ENCODE measurements around the gene RHOJ. TPM values are rescaled to one million over a fixed set of nuclear protein-coding genes. Genes with fewer than 3 reads are reported as not detected.

The RHOJ gene
- total and polyA plus RNA-seq, 2 donors (not counting 1 experiment from before 2014, with no cell fraction given), result not detected

GRCh38 chr14:63229330-63230059 is 25.3 kb downstream of the RHOJ start:
- Histone ChIP-seq H3K27me3 (replicated peaks in 1 of 4; ENCODE audit: control extremely low read depth in 1 of 4, control insufficient read depth in 3 of 4, insufficient read depth in 4 of 4, low read length in 3 of 4) (peaks cover 0 to 3% (median 0%) of the 10 kb centered on the region in 4 experiments), H2AFZ (ENCODE audit: insufficient read depth, low read depth, low read length, poor library complexity, severe bottlenecking) (no peak overlapping the region), H4K20me1 (ENCODE audit: control insufficient read depth, insufficient read depth, low read length, poor library complexity, severe bottlenecking) (no peaks in the 10 kb centered on the region), H3K9ac (ENCODE audit: low read length) (no peak overlapping the region), H3K4me3 (ENCODE audit: control extremely low read depth in 1 of 5, extremely low read depth in 1 of 5, insufficient read depth in 1 of 5, low read depth in 2 of 5, low read length in 4 of 5) (no peak overlapping the region), H3K27ac (ENCODE audit: low read length in 2 of 2) (no peak overlapping the region), H3K4me2 (replicated peaks; ENCODE audit: low read depth, low read length, poor library complexity, severe bottlenecking) (no peak overlapping the region), H3K36me3 (replicated peaks in 1 of 2; ENCODE audit: control extremely low read depth in 1 of 2, control insufficient read depth in 1 of 2, extremely low read depth in 1 of 2, insufficient read depth in 2 of 2, low read length in 1 of 2) (no peaks in the 10 kb centered on the region), H3K4me1 (ENCODE audit: control insufficient read depth in 2 of 2, insufficient read depth in 2 of 2, low read length in 2 of 2) (no peaks in the 10 kb centered on the region), H3K79me2 (ENCODE audit: control insufficient read depth, insufficient read depth, low read length) (no peaks in the 10 kb centered on the region), H3K9me3 (ENCODE audit: control extremely low read depth in 1 of 3, control insufficient read depth in 2 of 3, insufficient read depth in 1 of 3, low read length in 2 of 3) (no peaks in the 10 kb centered on the region)
- peaks cover 9% of the 10 kb centered on the region for H3K27me3 Mint-ChIP-seq
- H3K27ac Mint-ChIP-seq, result no peak overlapping the region
- H3K4me1 Mint-ChIP-seq, result no peaks in the 10 kb centered on the region
- ChIA-PET CTCF (no interaction called here), POLR2A (no interaction called here)
- no peak for DNase-seq
- intact Hi-C loops (cut with micrococcal nuclease), result loop anchor here (5.0 kb wide), 1 partner anchor 297 kb away; no protein-coding TSS in a partner anchor
- ATAC-seq (ENCODE audit: low read depth), result no peak
- TF ChIP-seq CTCF (IDR thresholded peaks at IDR 0.05) (no peak), EZH2 (IDR thresholded peaks at IDR 0.05; ENCODE audit: borderline replicate concordance, insufficient read depth, low read depth, low read length, poor library complexity, severe bottlenecking) (no peak)
- 83% methylated on average over 4 of the region's 5 CpGs for WGBS (ENCODE audit: insufficient coverage)
- H3K9me3 Mint-ChIP-seq (ENCODE audit: insufficient read depth), result no peaks in the 10 kb centered on the region
- no peak overlapping the region for H3K4me3 Mint-ChIP-seq

GRCh38 chr14:63231766-63232165 is 27.5 kb downstream of the RHOJ start:
- intact Hi-C loops (cut with micrococcal nuclease), result loop anchor here (5.0 kb wide), 1 partner anchor 299 kb away; no protein-coding TSS in a partner anchor
- Histone ChIP-seq H3K9me3 (ENCODE audit: control extremely low read depth in 1 of 3, control insufficient read depth in 2 of 3, insufficient read depth in 1 of 3, low read length in 2 of 3) (no peaks in the 10 kb centered on the region), H3K4me2 (replicated peaks; ENCODE audit: low read depth, low read length, poor library complexity, severe bottlenecking) (no peak overlapping the region), H3K4me3 (ENCODE audit: control extremely low read depth in 1 of 5, extremely low read depth in 1 of 5, insufficient read depth in 1 of 5, low read depth in 2 of 5, low read length in 4 of 5) (no peak overlapping the region), H4K20me1 (ENCODE audit: control insufficient read depth, insufficient read depth, low read length, poor library complexity, severe bottlenecking) (no peaks in the 10 kb centered on the region), H3K9ac (ENCODE audit: low read length) (no peak overlapping the region), H3K79me2 (ENCODE audit: control insufficient read depth, insufficient read depth, low read length) (no peaks in the 10 kb centered on the region), H3K27me3 (replicated peaks in 1 of 4; ENCODE audit: control extremely low read depth in 1 of 4, control insufficient read depth in 3 of 4, insufficient read depth in 4 of 4, low read length in 3 of 4) (peaks cover 0 to 3% (median 0%) of the 10 kb centered on the region in 4 experiments), H3K4me1 (ENCODE audit: control insufficient read depth in 2 of 2, insufficient read depth in 2 of 2, low read length in 2 of 2) (no peaks in the 10 kb centered on the region), H3K27ac (ENCODE audit: low read length in 2 of 2) (no peak overlapping the region), H2AFZ (ENCODE audit: insufficient read depth, low read depth, low read length, poor library complexity, severe bottlenecking) (no peak overlapping the region), H3K36me3 (replicated peaks in 1 of 2; ENCODE audit: control extremely low read depth in 1 of 2, control insufficient read depth in 1 of 2, extremely low read depth in 1 of 2, insufficient read depth in 2 of 2, low read length in 1 of 2) (no peaks in the 10 kb centered on the region)
- Mint-ChIP-seq H3K9me3 (ENCODE audit: insufficient read depth) (no peaks in the 10 kb centered on the region), H3K4me1 (no peaks in the 10 kb centered on the region), H3K27ac (no peak overlapping the region), H3K4me3 (no peak overlapping the region), H3K27me3 (peaks cover 12% of the 10 kb centered on the region)
- no peak for DNase-seq
- POLR2A ChIA-PET, result no interaction called here
- WGBS (ENCODE audit: insufficient coverage), result 65% methylated on average over 2 of the region's 3 CpGs
- CTCF ChIA-PET, result no interaction called here
- TF ChIP-seq CTCF (IDR thresholded peaks at IDR 0.05) (no peak), EZH2 (IDR thresholded peaks at IDR 0.05; ENCODE audit: borderline replicate concordance, insufficient read depth, low read depth, low read length, poor library complexity, severe bottlenecking) (no peak)
- ATAC-seq (ENCODE audit: low read depth), result no peak
